IPS-11a (cell line): Measurements from ENCODE around the gene MCU.

ENCODE experiments used
- H3K4me3 ChIP-seq: one replicate; pipeline ENCODE4 v1.5.1; 2013; ENCODE audit warnings: low read depth, low read length, control low read depth

MCU gene

GRCh38 chr10:72831696-72832409 lies 139.9 kb downstream of the MCU start:
- H3K4me3 ChIP-seq: no peak overlapping the region

- H3K4me3 ChIP-seq: no peak overlapping the region
These were observed 140.8 kb downstream of the MCU start for GRCh38 chr10:72832701-72833100.

- H3K4me3 ChIP-seq: no peak overlapping the region
These were observed 142.4 kb downstream of the MCU start for GRCh38 chr10:72834183-72834825.

GRCh38 chr10:72840319-72840718 lies 148.4 kb downstream of the MCU start:
- no peak overlapping the region for H3K4me3 ChIP-seq

- no peak overlapping the region for H3K4me3 ChIP-seq
These were observed 149.5 kb downstream of the MCU start for GRCh38 chr10:72841487-72841886.

- no peak overlapping the region for H3K4me3 ChIP-seq
These were observed 150.2 kb downstream of the MCU start for GRCh38 chr10:72842164-72842563.

GRCh38 chr10:72846238-72846637 lies 154.3 kb downstream of the MCU start:
- H3K4me3 ChIP-seq: no peak overlapping the region

- H3K4me3 ChIP-seq: no peak overlapping the region
These were observed 155.7 kb downstream of the MCU start for GRCh38 chr10:72847681-72848080.

GRCh38 chr10:72850861-72851260 lies 158.9 kb downstream of the MCU start:
- no peak overlapping the region for H3K4me3 ChIP-seq

GRCh38 chr10:72851509-72851908 lies 159.6 kb downstream of the MCU start:
- no peak overlapping the region for H3K4me3 ChIP-seq

GRCh38 chr10:72852508-72852907 lies 160.6 kb downstream of the MCU start:
- no peak overlapping the region for H3K4me3 ChIP-seq

GRCh38 chr10:72855129-72855528 lies 163.2 kb downstream of the MCU start:
- no peak overlapping the region for H3K4me3 ChIP-seq

- no peak overlapping the region for H3K4me3 ChIP-seq
These were observed 163.8 kb downstream of the MCU start for GRCh38 chr10:72855790-72856189.

GRCh38 chr10:72858067-72858466 lies 166.1 kb downstream of the MCU start:
- H3K4me3 ChIP-seq: no peak overlapping the region

GRCh38 chr10:72862957-72863356 lies 171.0 kb downstream of the MCU start:
- H3K4me3 ChIP-seq: no peak overlapping the region

GRCh38 chr10:72875250-72876055 lies 183.5 kb downstream of the MCU start:
- no peak overlapping the region for H3K4me3 ChIP-seq

GRCh38 chr10:72879245-72879644 lies 187.3 kb downstream of the MCU start:
- H3K4me3 ChIP-seq: no peak overlapping the region

- H3K4me3 ChIP-seq: no peak overlapping the region
These were observed 189.3 kb downstream of the MCU start for GRCh38 chr10:72881291-72881690.

GRCh38 chr10:72883861-72884260 lies 191.9 kb downstream of the MCU start:
- no peak overlapping the region for H3K4me3 ChIP-seq

- no peak overlapping the region for H3K4me3 ChIP-seq
These were observed 194.0 kb downstream of the MCU start for GRCh38 chr10:72885953-72886352.

GRCh38 chr10:72886621-72887020 lies 194.7 kb downstream of the MCU start:
- H3K4me3 ChIP-seq: no peak overlapping the region

GRCh38 chr10:72887043-72887442 lies 195.1 kb downstream of the MCU start:
- H3K4me3 ChIP-seq: no peak overlapping the region
